ENCODE measurements around the gene ABCB8. TPM values are rescaled to one million over a fixed set of nuclear protein-coding genes. Genes with fewer than 3 reads are reported as not detected.

The ABCB8 gene
- total and polyA plus RNA-seq, 9 of the 15 experiments (the other 6 are each of a cell fraction or from before 2014, with no cell fraction given), result 7.6 to 106 (median 36.3) TPM

GRCh38 chr7:151091988-151092387 lies 63.7 kb downstream of the ABCB8 start:
- H3K4me1 ChIP-seq (replicated peaks in 1 of 2; ENCODE audit: control insufficient read depth in 2 of 2, insufficient read depth in 2 of 2, low read length in 2 of 2), result peaks cover 21 to 52% of the 10 kb centered on the region in 2 experiments
- ChIA-PET POLR2A (interaction anchor here (1.4 to 4.4 kb wide), 3 partner anchors 9 to 14 kb away, joined by 3 to 31 read pairs (median 6); partner anchors contain the start of gene TMUB1), CTCF (ENCODE audit: low intra/inter-chr PET ratio) (interaction anchor here (2.2 kb wide), 1 partner anchor 19 kb away, joined by 7 read pairs; no protein-coding TSS in a partner anchor)
- H3K36me3 ChIP-seq (ENCODE audit: control insufficient read depth, insufficient read depth, low read length), result peaks cover 85% of the 10 kb centered on the region; the same call in 2 of the 3 replicates
- FAIRE-seq (no peak), DNase-seq (ENCODE audit: extremely low read depth in 1 of 4, low spot score in 3 of 4) (no peak), ATAC-seq (no peak)
- no TSS peak for BruUV-seq (replicated peaks)
- in situ Hi-C loops (cut with MboI), result no loop called here
- H3K4me3 ChIP-seq, result no peak overlapping the region
- peaks cover 60% of the 10 kb centered on the region for H4K20me1 ChIP-seq (replicated peaks; ENCODE audit: control insufficient read depth, insufficient read depth, low read length)
- H3K4me2 ChIP-seq (ENCODE audit: insufficient read depth, low read length), result no peak overlapping the region
- no peaks in the 10 kb centered on the region for H3K9me3 ChIP-seq (replicated peaks; ENCODE audit: control insufficient read depth, insufficient read depth, low read depth, low read length)
- TF ChIP-seq PTRF (tag; IDR thresholded peaks at IDR 0.05) (no peak), RBFOX2 (IDR thresholded peaks at IDR 0.05; ENCODE audit: low read depth, low read length) (0 out of 2 replicates have a peak, but pooled peaks have one; percentile 25)
- no peak overlapping the region for H2AFZ ChIP-seq (ENCODE audit: low read depth, low read length)
- H3K27ac ChIP-seq (ENCODE audit: extremely low read depth, low read depth, low read length), result no peak overlapping the region
- H3K9me1 ChIP-seq (ENCODE audit: control insufficient read depth, insufficient read depth, low read length), result peaks cover 9% of the 10 kb centered on the region
- 90% methylated on average over 14 of the region's 14 CpGs for WGBS (ENCODE audit: insufficient coverage, low coverage, missing lambda C conversion rate)
- intact Hi-C loops (cut with micrococcal nuclease), result loop anchor here (2.0 to 10.0 kb wide), 2 partner anchors 17 to 307 kb away; no protein-coding TSS in a partner anchor
- H3K27me3 ChIP-seq (ENCODE audit: control insufficient read depth in 2 of 2, insufficient read depth in 2 of 2, low read length in 2 of 2), result no peaks in the 10 kb centered on the region
- H3K79me2 ChIP-seq (ENCODE audit: control insufficient read depth, insufficient read depth, low read length), result peaks cover 97% of the 10 kb centered on the region
- H3K9ac ChIP-seq (ENCODE audit: insufficient read depth in 1 of 2, low read depth in 2 of 2, low read length in 2 of 2), result 0 out of 4 replicates have a peak overlapping the region, but pooled peaks of 1 of the 2 experiments have one; percentile 18

GRCh38 chr7:151093748-151094147 lies 65.5 kb downstream of the ABCB8 start:
- Histone ChIP-seq H2AFZ (ENCODE audit: low read depth, low read length) (no peak overlapping the region), H3K9me1 (ENCODE audit: control insufficient read depth, insufficient read depth, low read length) (peaks cover 9% of the 10 kb centered on the region), H3K9me3 (replicated peaks; ENCODE audit: control insufficient read depth, insufficient read depth, low read depth, low read length) (no peaks in the 10 kb centered on the region), H3K4me3 (no peak overlapping the region), H3K4me2 (ENCODE audit: insufficient read depth, low read length) (no peak overlapping the region), H3K27ac (ENCODE audit: extremely low read depth, low read depth, low read length) (no peak overlapping the region), H3K36me3 (ENCODE audit: control insufficient read depth, insufficient read depth, low read length) (peaks cover 85% of the 10 kb centered on the region; the same call in 2 of the 3 replicates), H3K79me2 (ENCODE audit: control insufficient read depth, insufficient read depth, low read length) (peaks cover 97% of the 10 kb centered on the region), H3K27me3 (ENCODE audit: control insufficient read depth in 2 of 2, insufficient read depth in 2 of 2, low read length in 2 of 2) (no peaks in the 10 kb centered on the region), H3K9ac (ENCODE audit: insufficient read depth in 1 of 2, low read depth in 2 of 2, low read length in 2 of 2) (peak overlapping the region in 1 of 2 experiments; percentile 56; a peak in 2 of 4 replicates), H3K4me1 (replicated peaks in 1 of 2; ENCODE audit: control insufficient read depth in 2 of 2, insufficient read depth in 2 of 2, low read length in 2 of 2) (peaks cover 9 to 34% of the 10 kb centered on the region in 2 experiments; a peak in 4 of 5 replicates), H4K20me1 (replicated peaks; ENCODE audit: control insufficient read depth, insufficient read depth, low read length) (peaks cover 47% of the 10 kb centered on the region)
- ChIA-PET POLR2A (interaction anchor here (0.9 to 4.4 kb wide), 6 partner anchors 10 to 144 kb away, joined by 3 to 31 read pairs (median 4); partner anchors contain the start of gene ASIC3), CTCF (ENCODE audit: low intra/inter-chr PET ratio) (no interaction called here)
- in situ Hi-C loops (cut with MboI) (no loop called here), intact Hi-C loops (cut with micrococcal nuclease) (loop anchor here (10.0 kb wide), 1 partner anchor 309 kb away; no protein-coding TSS in a partner anchor)
- DNase-seq (ENCODE audit: extremely low read depth in 1 of 4, low spot score in 3 of 4) (no peak), ATAC-seq (no peak), FAIRE-seq (no peak)
- no TSS peak for BruUV-seq (replicated peaks)
- TF ChIP-seq HNRNPH1 (optimal IDR thresholded peaks at IDR 0.05; ENCODE audit: low read depth, low read length) (no peak), MTA3 (IDR thresholded peaks at IDR 0.05; ENCODE audit: borderline replicate concordance) (no peak), MAX (CRISPR knock-in tag; IDR thresholded peaks at IDR 0.05) (no peak)
- 92% methylated on average over 6 of the region's 6 CpGs for WGBS (ENCODE audit: insufficient coverage, low coverage, missing lambda C conversion rate)

Measured in K562 (cell line).